Astrocyte (in vitro differentiated cells and primary cell): ENCODE measurements around the gene MOB3A. TPM values are rescaled to one million over a fixed set of nuclear protein-coding genes. Genes with fewer than 3 reads are reported as not detected.
"Not testable (repeated sequence)": the region's sequence is repeated elsewhere in the genome, so short reads cannot be mapped to it uniquely, and the experiment has no call there.

Experiments
- DNase-seq: peaks from one replicate; pipeline ENCODE4 v3.0.0-alpha.2; 2010; ENCODE audit warnings: low read depth
- FAIRE-seq: peaks from 2 replicates; lab custom pipeline; 2011; peaks lifted over from hg19 to GRCh38; lab: Jason Lieb, UNC
- H2AFZ ChIP-seq: 2 replicates; pipeline ENCODE4 v1.6.0; 2012; ENCODE audit warnings: low read depth, low read length, inconsistent platforms
- H3K27ac ChIP-seq: 2 replicates; pipeline ENCODE4 v1.5.1; 2011; ENCODE audit warnings: low read depth, low read length, inconsistent platforms
- H3K27me3 ChIP-seq: 2 replicates; pipeline ENCODE4 v1.6.0; 2011; ENCODE audit warnings: low read length, inconsistent platforms; ENCODE audit not compliant: insufficient read depth
- H3K36me3 ChIP-seq: 2 replicates; pipeline ENCODE4 v1.5.1; 2011; ENCODE audit warnings: low read length, inconsistent platforms; ENCODE audit not compliant: insufficient read depth
- H3K4me1 ChIP-seq: 2 replicates; pipeline ENCODE4 v1.5.1; 2011; ENCODE audit warnings: low read length, inconsistent platforms; ENCODE audit not compliant: insufficient read depth
- H3K4me2 ChIP-seq: 2 replicates; pipeline ENCODE4 v1.6.0; 2012; ENCODE audit warnings: low read length, inconsistent platforms
- H3K4me3 ChIP-seq: 2 replicates; pipeline ENCODE4 v1.5.1; 2011; ENCODE audit warnings: low read depth, mild to moderate bottlenecking, low read length, inconsistent platforms; ENCODE audit not compliant: insufficient read depth
- H3K79me2 ChIP-seq: 2 replicates; pipeline ENCODE4 v1.6.0; 2012; ENCODE audit warnings: mild to moderate bottlenecking, low read length, inconsistent platforms; ENCODE audit not compliant: insufficient read depth
- H3K9ac ChIP-seq: 2 replicates; pipeline ENCODE4 v1.6.0; 2012; ENCODE audit warnings: mild to moderate bottlenecking, low read length, inconsistent platforms
- H3K9me3 ChIP-seq: 2 replicates; pipeline ENCODE4 v1.5.1; 2012; ENCODE audit warnings: low read depth, mild to moderate bottlenecking, low read length, inconsistent platforms; ENCODE audit not compliant: insufficient read depth
- H4K20me1 ChIP-seq: 2 replicates; pipeline ENCODE4 v1.6.0; 2012; ENCODE audit warnings: low read length, inconsistent platforms; ENCODE audit not compliant: insufficient read depth
- H3K27ac Mint-ChIP-seq: one replicate; pipeline ENCODE4 v1.8.0; 2021; ENCODE audit warnings: mild to moderate bottlenecking, mixed read lengths; ENCODE audit not compliant: unreplicated experiment
- H3K27me3 Mint-ChIP-seq: one replicate; pipeline ENCODE4 v1.8.0; 2021; ENCODE audit warnings: low read depth, mixed read lengths; ENCODE audit not compliant: unreplicated experiment
- H3K36me3 Mint-ChIP-seq: one replicate; pipeline ENCODE4 v1.8.0; 2021; ENCODE audit warnings: low read depth, mixed read lengths; ENCODE audit not compliant: unreplicated experiment
- H3K4me1 Mint-ChIP-seq: one replicate; pipeline ENCODE4 v1.8.0; 2021; ENCODE audit warnings: low read depth, mixed read lengths; ENCODE audit not compliant: unreplicated experiment
- H3K4me3 Mint-ChIP-seq: one replicate; pipeline ENCODE4 v1.8.0; 2021; ENCODE audit warnings: mild to moderate bottlenecking, moderate library complexity, mixed read lengths; ENCODE audit not compliant: unreplicated experiment
- H3K9me3 Mint-ChIP-seq: one replicate; pipeline ENCODE4 v1.8.0; 2021; ENCODE audit warnings: mild to moderate bottlenecking, mixed read lengths; ENCODE audit not compliant: unreplicated experiment
- EZH2 ChIP-seq: IDR thresholded peaks from 2 replicates; pipeline ENCODE4 v1.6.1; 2012; ENCODE audit warnings: mild to moderate bottlenecking, low read length, inconsistent platforms; ENCODE audit not compliant: insufficient read depth
- total RNA-seq: library from RNA; stranded (reverse); gene quantifications from 2 replicates; pipeline ENCODE4 v1.2.1, GENCODE V29; 2021
- TF ChIP-seq, protein P1 (sequence below): IDR thresholded peaks from 2 replicates; pipeline ENCODE4 v1.5.1; 2011; ENCODE audit warnings: low read depth, mild to moderate bottlenecking, inconsistent platforms, low read length, moderate library complexity; ENCODE audit not compliant: insufficient read depth

Gene MOB3A
- total RNA-seq, 1 donor from 2014 or later, result 45.3 TPM

DNA sequence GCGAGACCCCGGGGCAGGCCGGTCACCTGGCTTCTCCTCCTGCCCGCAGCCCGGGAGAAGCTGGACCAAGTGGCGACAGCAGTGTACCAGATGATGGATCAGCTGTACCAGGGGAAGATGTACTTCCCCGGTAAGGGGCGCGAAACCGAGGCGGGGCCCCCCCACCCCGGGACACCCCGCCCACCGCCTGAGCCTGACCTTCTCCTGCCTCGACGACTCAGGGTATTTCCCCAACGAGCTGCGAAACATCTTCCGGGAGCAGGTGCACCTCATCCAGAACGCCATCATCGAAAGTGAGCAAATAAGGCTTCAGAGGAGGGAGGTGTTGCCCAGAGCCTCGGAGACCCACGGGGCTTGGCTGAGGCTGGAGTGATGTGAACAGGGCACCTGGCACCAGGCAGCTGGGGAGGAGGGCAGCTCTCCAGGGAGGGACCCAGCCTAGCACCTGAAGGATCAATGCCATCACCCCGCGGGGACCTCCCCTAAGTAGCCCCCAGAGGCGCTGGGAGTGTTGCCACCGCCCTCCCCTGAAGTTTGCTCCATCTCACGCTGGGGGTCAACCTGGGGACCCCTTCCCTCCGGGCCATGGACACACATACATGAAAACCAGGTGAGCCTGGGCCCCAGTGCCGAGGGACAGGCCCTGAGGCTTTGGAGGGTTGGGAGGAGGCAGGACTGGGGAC is 1.2 kb upstream of the MOB3A start:
- H3K9me3 ChIP-seq, result no peaks in the 10 kb centered on the region
- peaks cover 40% of the 10 kb centered on the region for H3K79me2 ChIP-seq
- H3K4me2 ChIP-seq, result peak overlapping the region; percentile 86
- H3K4me1 ChIP-seq, result peaks cover 6% of the 10 kb centered on the region
- H2AFZ ChIP-seq, result peak overlapping the region; percentile 43
- peak overlapping the region; percentile 41 for H3K4me3 ChIP-seq
- TF ChIP-seq, protein P1, sequence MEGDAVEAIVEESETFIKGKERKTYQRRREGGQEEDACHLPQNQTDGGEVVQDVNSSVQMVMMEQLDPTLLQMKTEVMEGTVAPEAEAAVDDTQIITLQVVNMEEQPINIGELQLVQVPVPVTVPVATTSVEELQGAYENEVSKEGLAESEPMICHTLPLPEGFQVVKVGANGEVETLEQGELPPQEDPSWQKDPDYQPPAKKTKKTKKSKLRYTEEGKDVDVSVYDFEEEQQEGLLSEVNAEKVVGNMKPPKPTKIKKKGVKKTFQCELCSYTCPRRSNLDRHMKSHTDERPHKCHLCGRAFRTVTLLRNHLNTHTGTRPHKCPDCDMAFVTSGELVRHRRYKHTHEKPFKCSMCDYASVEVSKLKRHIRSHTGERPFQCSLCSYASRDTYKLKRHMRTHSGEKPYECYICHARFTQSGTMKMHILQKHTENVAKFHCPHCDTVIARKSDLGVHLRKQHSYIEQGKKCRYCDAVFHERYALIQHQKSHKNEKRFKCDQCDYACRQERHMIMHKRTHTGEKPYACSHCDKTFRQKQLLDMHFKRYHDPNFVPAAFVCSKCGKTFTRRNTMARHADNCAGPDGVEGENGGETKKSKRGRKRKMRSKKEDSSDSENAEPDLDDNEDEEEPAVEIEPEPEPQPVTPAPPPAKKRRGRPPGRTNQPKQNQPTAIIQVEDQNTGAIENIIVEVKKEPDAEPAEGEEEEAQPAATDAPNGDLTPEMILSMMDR, result no peak
- TF ChIP-seq EZH2, result no peak
- peaks cover 46% of the 10 kb centered on the region for H4K20me1 ChIP-seq
- peaks cover 11% of the 10 kb centered on the region for H3K4me1 Mint-ChIP-seq
- no peaks in the 10 kb centered on the region for H3K27me3 Mint-ChIP-seq
- FAIRE-seq (no peak), DNase-seq (no peak)
- peak overlapping the region; percentile 42 for H3K9ac ChIP-seq
- no peaks in the 10 kb centered on the region for H3K27me3 ChIP-seq
- H3K4me3 Mint-ChIP-seq, result peak overlapping the region; percentile 77
- peaks cover 11% of the 10 kb centered on the region for H3K36me3 ChIP-seq
- H3K27ac ChIP-seq, result no peak overlapping the region
- no peak overlapping the region for H3K27ac Mint-ChIP-seq
- H3K36me3 Mint-ChIP-seq, result peaks cover 12% of the 10 kb centered on the region
- no peaks in the 10 kb centered on the region for H3K9me3 Mint-ChIP-seq

DNA sequence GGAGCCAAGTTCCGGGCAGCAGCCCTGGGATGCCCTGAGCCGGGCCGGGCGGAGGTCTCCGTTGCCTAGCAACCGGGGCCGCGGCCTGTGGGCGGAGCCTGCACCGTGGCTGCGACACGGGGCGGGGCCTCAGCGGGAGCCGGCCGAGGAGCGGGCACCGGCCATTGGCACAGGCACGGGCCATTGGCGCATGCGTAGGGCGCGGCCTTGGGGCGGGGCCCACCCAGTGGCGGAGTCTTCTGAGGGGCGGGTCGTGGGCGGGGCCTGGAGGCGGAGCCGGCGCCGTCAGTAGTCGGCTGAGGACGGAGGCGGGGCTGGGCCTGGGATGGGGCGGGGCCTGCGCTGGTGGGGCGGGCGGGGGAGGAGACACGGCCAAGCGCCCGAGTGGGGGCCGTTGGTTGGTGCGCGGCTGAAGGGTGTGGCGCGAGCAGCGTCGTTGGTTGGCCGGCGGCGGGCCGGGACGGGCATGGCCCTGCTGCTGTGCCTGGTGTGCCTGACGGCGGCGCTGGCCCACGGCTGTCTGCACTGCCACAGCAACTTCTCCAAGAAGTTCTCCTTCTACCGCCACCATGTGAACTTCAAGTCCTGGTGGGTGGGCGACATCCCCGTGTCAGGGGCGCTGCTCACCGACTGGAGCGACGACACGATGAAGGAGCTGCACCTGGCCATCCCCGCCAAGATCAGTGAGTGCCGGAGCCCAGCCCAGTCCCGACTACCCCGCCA is 515 bp upstream of the MOB3A start, which contains the start of gene IZUMO4:
Gene IZUMO4, plus strand, starts transcription at position 436 of the 723 bp plus-strand sequence. Its CDS starts 31 bp downstream, at position 467.
- H3K4me1 ChIP-seq, result peaks cover 6% of the 10 kb centered on the region
- Mint-ChIP-seq H3K4me3 (peak within 1 kb of the TSS; percentile 92), H3K4me1 (peaks cover 11% of the 10 kb centered on the region), H3K36me3 (peaks cover 8% of the 10 kb centered on the region), H3K9me3 (no peaks in the 10 kb centered on the region), H3K27ac (peak within 1 kb of the TSS; percentile 93), H3K27me3 (no peaks in the 10 kb centered on the region)
- DNase-seq (peak; percentile 82), FAIRE-seq (no peak)
- peak within 1 kb of the TSS; percentile 83 for H3K9ac ChIP-seq
- H3K9me3 ChIP-seq, result no peaks in the 10 kb centered on the region
- peaks cover 11% of the 10 kb centered on the region for H3K36me3 ChIP-seq
- peak within 1 kb of the TSS; percentile 78 for H3K4me3 ChIP-seq
- H4K20me1 ChIP-seq, result peaks cover 39% of the 10 kb centered on the region
- H3K27me3 ChIP-seq, result no peaks in the 10 kb centered on the region
- peak within 1 kb of the TSS; percentile 83 for H3K27ac ChIP-seq
- H2AFZ ChIP-seq, result peak within 1 kb of the TSS; percentile 54
- peaks cover 40% of the 10 kb centered on the region for H3K79me2 ChIP-seq
- TF ChIP-seq, protein P1, result no peak
- TF ChIP-seq EZH2, result no peak
- peak within 1 kb of the TSS; percentile 86 for H3K4me2 ChIP-seq

DNA sequence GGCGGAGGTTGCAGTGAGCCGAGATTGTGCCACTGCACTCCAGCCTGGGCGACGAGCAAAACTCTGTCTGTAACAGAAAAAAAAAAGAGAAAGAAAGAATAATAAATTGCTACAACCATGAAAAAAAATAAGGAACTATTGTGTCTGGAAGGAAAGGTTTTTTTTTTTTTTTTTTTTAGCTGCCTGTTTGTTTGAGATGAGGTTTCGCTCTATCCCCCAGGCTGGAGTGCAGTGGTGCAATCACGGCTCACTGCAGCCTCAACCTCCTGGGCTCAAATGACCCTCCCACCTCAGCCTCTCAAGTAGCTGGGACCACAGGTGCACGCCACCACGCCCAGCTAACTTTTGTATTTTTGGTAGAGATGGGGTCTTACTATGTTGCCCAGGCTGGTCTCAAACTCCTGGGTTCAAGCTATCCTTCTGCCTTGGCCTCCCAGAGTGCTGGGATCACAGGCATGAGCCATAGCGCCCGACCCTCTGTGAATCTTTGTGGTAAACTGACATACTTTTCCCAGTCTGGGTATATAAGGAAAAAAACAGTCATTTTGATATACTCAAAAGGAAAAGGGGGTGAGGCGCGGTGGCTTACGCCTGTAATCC is 4.1 kb downstream of the MOB3A start:
- peaks cover 31% of the 10 kb centered on the region for H3K4me1 ChIP-seq
- H3K4me2 ChIP-seq, H3K4me3 Mint-ChIP-seq, H3K36me3 ChIP-seq, H3K27ac ChIP-seq, DNase-seq, H2AFZ ChIP-seq, H3K9me3 Mint-ChIP-seq, H3K27ac Mint-ChIP-seq, H3K9me3 ChIP-seq, H3K36me3 Mint-ChIP-seq, FAIRE-seq, H3K27me3 Mint-ChIP-seq, H3K9ac ChIP-seq, H3K27me3 ChIP-seq, H3K4me3 ChIP-seq: not testable (repeated sequence)
- H4K20me1 ChIP-seq, result peaks cover 28% of the 10 kb centered on the region
- peaks cover 72% of the 10 kb centered on the region for H3K79me2 ChIP-seq
- peaks cover 36% of the 10 kb centered on the region for H3K4me1 Mint-ChIP-seq
